Ishikawa (cell line): Measurements from ENCODE around the gene SLC22A16.

Experiments used
- CEBPB ChIP-seq: IDR thresholded peaks from 2 replicates; pipeline ENCODE4 v1.6.1; 2012
- CREB1 ChIP-seq: IDR thresholded peaks from 2 replicates; pipeline ENCODE4 v1.6.1; 2012; ENCODE audit warnings: low read depth
- EGR1 ChIP-seq: IDR thresholded peaks from 2 replicates; pipeline ENCODE4 v1.6.1; 2012
- EP300 ChIP-seq: IDR thresholded peaks from 2 replicates; pipeline ENCODE4 v1.6.1; 2012; ENCODE audit warnings: borderline replicate concordance
- FOXM1 ChIP-seq: IDR thresholded peaks from 2 replicates; pipeline ENCODE4 v1.6.1; 2012; ENCODE audit warnings: low read depth, borderline replicate concordance
- MAX ChIP-seq: IDR thresholded peaks from 2 replicates; pipeline ENCODE4 v1.6.1; 2012
- NFIC ChIP-seq: IDR thresholded peaks from 2 replicates; pipeline ENCODE4 v1.6.1; 2012
- RAD21 ChIP-seq: IDR thresholded peaks from 2 replicates; pipeline ENCODE4 v1.6.1; 2012; ENCODE audit warnings: low read depth
- REST ChIP-seq: IDR thresholded peaks from 2 replicates; pipeline ENCODE4 v1.6.1; 2012; ENCODE audit warnings: low read depth, mild to moderate bottlenecking
- TAF1 ChIP-seq: IDR thresholded peaks from 2 replicates; pipeline ENCODE4 v1.6.1; 2012; ENCODE audit warnings: low read depth, mild to moderate bottlenecking
- TCF12 ChIP-seq: IDR thresholded peaks from 2 replicates; pipeline ENCODE4 v1.6.1; 2012; ENCODE audit warnings: low read depth
- TEAD4 ChIP-seq: IDR thresholded peaks from 2 replicates; pipeline ENCODE4 v1.6.1; 2012
- USF1 ChIP-seq: IDR thresholded peaks from 2 replicates; pipeline ENCODE4 v1.6.1; 2012
- YY1 ChIP-seq: IDR thresholded peaks from 2 replicates; pipeline ENCODE4 v1.6.1; 2012; ENCODE audit warnings: low read depth
- ZBTB7A ChIP-seq: IDR thresholded peaks from 2 replicates; pipeline ENCODE4 v1.6.1; 2012; ENCODE audit warnings: low read depth

Gene SLC22A16

GRCh38 chr6:110517034-110517433 is 40.6 kb upstream of the SLC22A16 start:
- TF ChIP-seq FOXM1, result no peak

GRCh38 chr6:110514818-110515217 is 38.4 kb upstream of the SLC22A16 start:
- TF ChIP-seq TEAD4 (no peak), EGR1 (no peak), TAF1 (no peak), ZBTB7A (no peak), YY1 (no peak), MAX (no peak)

- TF ChIP-seq CREB1 (no peak), MAX (no peak), CEBPB (peak; percentile 49; the same call in 1 of the 2 replicates), YY1 (no peak), TCF12 (no peak), FOXM1 (no peak), RAD21 (no peak), ZBTB7A (no peak), NFIC (peak; percentile 63), EP300 (no peak), REST (no peak), TEAD4 (no peak), TAF1 (no peak), USF1 (no peak)
These were observed 36.6 kb upstream of the SLC22A16 start for GRCh38 chr6:110512991-110513390.

- TF ChIP-seq REST (no peak), CREB1 (no peak), FOXM1 (no peak), CEBPB (no peak), TCF12 (no peak), USF1 (no peak), NFIC (no peak), MAX (no peak), TEAD4 (no peak), EGR1 (no peak), EP300 (no peak), RAD21 (no peak), ZBTB7A (no peak), YY1 (no peak), TAF1 (no peak)
These were observed 35.0 kb upstream of the SLC22A16 start for GRCh38 chr6:110511401-110511800.

- TF ChIP-seq NFIC (no peak), MAX (no peak), TEAD4 (peak; percentile 89), EP300 (peak; percentile 42; the same call in 1 of the 2 replicates), TCF12 (0 out of 2 replicates have a peak, but pooled peaks have one; percentile 37)
These were observed 33.3 kb upstream of the SLC22A16 start for GRCh38 chr6:110509617-110510241.

- TF ChIP-seq MAX (no peak), USF1 (no peak), CREB1 (no peak)
These were observed 19.5 kb upstream of the SLC22A16 start for GRCh38 chr6:110495949-110496348.
